Activated CD4-positive, alpha-beta T cell treated with anti-CD3 and anti-CD28 coated beads for 36 hours (primary cell): ENCODE results near the gene CILP. TPM values are rescaled to one million over a fixed set of nuclear protein-coding genes. Genes with fewer than 3 reads are reported as not detected.

Experiments
- ATAC-seq: fragments of 200-7000 bp; cut with Tn5 transposase; one replicate; pipeline ENCODE4 v1.10.0; 2021; ENCODE audit warnings: mild to moderate bottlenecking, moderate library complexity
- CTCF ChIA-PET: fragments of 350-600 bp; sonication (Branson Sonifier 250); formaldehyde crosslinking; loops from one replicate; lab custom pipeline; 2021; ENCODE audit warnings: antibody characterized with exemption; lab: Charles Lee
- POLR2A ChIA-PET: fragments of 350-600 bp; sonication (Branson Sonifier 250); formaldehyde crosslinking; loops from one replicate; lab custom pipeline; 2021; ENCODE audit warnings: antibody characterized with exemption, inconsistent platforms; lab: Charles Lee
- DNase-seq: peaks from one replicate; pipeline ENCODE4 v3.0.0-alpha.2; 2020
- H3K27ac Mint-ChIP-seq: one replicate; pipeline ENCODE4 v1.8.0; 2021; ENCODE audit warnings: mixed read lengths
- H3K27me3 Mint-ChIP-seq: one replicate; pipeline ENCODE4 v1.8.0; 2021; ENCODE audit warnings: mixed read lengths
- H3K36me3 Mint-ChIP-seq: one replicate; pipeline ENCODE4 v1.8.0; 2021; ENCODE audit warnings: low read depth, mixed read lengths
- H3K4me1 Mint-ChIP-seq: one replicate; pipeline ENCODE4 v1.8.0; 2021; ENCODE audit warnings: mixed read lengths
- H3K4me3 Mint-ChIP-seq: one replicate; pipeline ENCODE4 v1.8.0; 2021; ENCODE audit warnings: mild to moderate bottlenecking, moderate library complexity, mixed read lengths
- H3K9me3 Mint-ChIP-seq: one replicate; pipeline ENCODE4 v1.8.0; 2021; ENCODE audit warnings: low read depth, mixed read lengths
- intact Hi-C, 2 experiments: fragments of 100-400 bp; cut with DNase I in 1 of 2; cut with micrococcal nuclease in 1 of 2; formaldehyde crosslinking; loops; one replicate each; pipeline versions ENCODE4 v1.14.2 to v1.15.1; 2022 to 2024; cut with DNase I, micrococcal nuclease
- total RNA-seq, 2 experiments: library from RNA; stranded (reverse); gene quantifications; one replicate each; pipeline ENCODE4 v1.2.3, GENCODE V29; 2021

The CILP gene
- total RNA-seq, 2 experiments from 2014 or later, result not detected

GRCh38 chr15:65222891-65223290 lies 11.6 kb upstream of the CILP start:
- Mint-ChIP-seq H3K4me3 (no peak overlapping the region), H3K27ac (no peak overlapping the region), H3K36me3 (no peaks in the 10 kb centered on the region), H3K4me1 (peaks cover 11% of the 10 kb centered on the region), H3K27me3 (no peaks in the 10 kb centered on the region), H3K9me3 (no peaks in the 10 kb centered on the region)
- intact Hi-C loops, result no loop called here
- DNase-seq (no peak), ATAC-seq (no peak)
- ChIA-PET POLR2A (no interaction called here), CTCF (interaction anchor here (0.9 to 1.0 kb wide), 2 partner anchors 13 to 64 kb away, joined by 4 to 5 read pairs; no protein-coding TSS in a partner anchor)

- POLR2A ChIA-PET, result interaction anchor here (0.7 kb wide), 1 partner anchor 27 kb away, joined by 3 read pairs; no protein-coding TSS in a partner anchor
- Mint-ChIP-seq H3K27me3 (no peaks in the 10 kb centered on the region), H3K27ac (no peak overlapping the region), H3K4me1 (peaks cover 14% of the 10 kb centered on the region), H3K36me3 (no peaks in the 10 kb centered on the region), H3K9me3 (no peaks in the 10 kb centered on the region), H3K4me3 (no peak overlapping the region)
- intact Hi-C loops, result no loop called here
- CTCF ChIA-PET, result interaction anchor here (0.5 to 0.6 kb wide), 2 partner anchors 49 to 535 kb away, joined by 3 read pairs; no protein-coding TSS in a partner anchor
- ATAC-seq, result no peak
- DNase-seq, result no peak
These were observed 10.4 kb upstream of the CILP start for GRCh38 chr15:65221697-65222096.

- H3K27me3 Mint-ChIP-seq, result no peaks in the 10 kb centered on the region
- ATAC-seq, result no peak
- no peak overlapping the region for H3K4me3 Mint-ChIP-seq
- POLR2A ChIA-PET, result no interaction called here
- CTCF ChIA-PET, result no interaction called here
- no peaks in the 10 kb centered on the region for H3K9me3 Mint-ChIP-seq
- H3K4me1 Mint-ChIP-seq, result peaks cover 14% of the 10 kb centered on the region
- H3K27ac Mint-ChIP-seq, result no peak overlapping the region
- intact Hi-C loops, result no loop called here
- no peaks in the 10 kb centered on the region for H3K36me3 Mint-ChIP-seq
- DNase-seq, result no peak
These were observed 7.9 kb upstream of the CILP start for GRCh38 chr15:65219137-65219536.

GRCh38 chr15:65217526-65218482 lies 6.5 kb upstream of the CILP start:
- DNase-seq (no peak), ATAC-seq (peak; percentile 28)
- H3K4me3 Mint-ChIP-seq, result no peak overlapping the region
- H3K36me3 Mint-ChIP-seq, result no peaks in the 10 kb centered on the region
- intact Hi-C loops, result no loop called here
- H3K9me3 Mint-ChIP-seq, result no peaks in the 10 kb centered on the region
- no peak overlapping the region for H3K27ac Mint-ChIP-seq
- no peaks in the 10 kb centered on the region for H3K27me3 Mint-ChIP-seq
- POLR2A ChIA-PET, result no interaction called here
- CTCF ChIA-PET, result interaction anchor here (0.5 to 3.1 kb wide), 3 partner anchors 53 to 72 kb away, joined by 3 to 12 read pairs (median 3); no protein-coding TSS in a partner anchor
- H3K4me1 Mint-ChIP-seq, result peaks cover 14% of the 10 kb centered on the region

GRCh38 chr15:65215496-65215895 lies 4.2 kb upstream of the CILP start:
- Mint-ChIP-seq H3K36me3 (no peaks in the 10 kb centered on the region), H3K9me3 (no peaks in the 10 kb centered on the region)

GRCh38 chr15:65214010-65214409 lies 2.7 kb upstream of the CILP start:
- H3K36me3 Mint-ChIP-seq, result no peaks in the 10 kb centered on the region
- intact Hi-C loops, result loop anchor here in 1 of 2 experiments (5.0 kb wide), 1 partner anchor 58 kb away; no protein-coding TSS in a partner anchor
- ChIA-PET POLR2A (no interaction called here), CTCF (no interaction called here)
- no peaks in the 10 kb centered on the region for H3K9me3 Mint-ChIP-seq
- ATAC-seq (no peak), DNase-seq (no peak)
- no peak overlapping the region for H3K27ac Mint-ChIP-seq
- H3K27me3 Mint-ChIP-seq, result no peaks in the 10 kb centered on the region
- H3K4me3 Mint-ChIP-seq, result no peak overlapping the region
- H3K4me1 Mint-ChIP-seq, result peaks cover 13% of the 10 kb centered on the region

More at GRCh38 chr15:65215496-65215895, 4.2 kb upstream of the CILP start:
- no peak overlapping the region for H3K27ac Mint-ChIP-seq
- intact Hi-C loops, result no loop called here
- ChIA-PET CTCF (interaction anchor here (0.6 to 3.1 kb wide), 5 partner anchors 10 to 312 kb away, joined by 3 to 12 read pairs (median 3); no protein-coding TSS in a partner anchor), POLR2A (interaction anchor here (0.7 to 1.3 kb wide), 2 partner anchors 71 to 819 kb away, joined by 3 read pairs; partner anchors contain the start of gene PARP16)
- peaks cover 17% of the 10 kb centered on the region for H3K4me1 Mint-ChIP-seq
- no peak overlapping the region for H3K4me3 Mint-ChIP-seq
- no peaks in the 10 kb centered on the region for H3K27me3 Mint-ChIP-seq
- ATAC-seq (no peak), DNase-seq (no peak)

GRCh38 chr15:65213241-65213640 lies 2.0 kb upstream of the CILP start:
- H3K27me3 Mint-ChIP-seq, result no peaks in the 10 kb centered on the region
- ATAC-seq, result no peak
- ChIA-PET POLR2A (no interaction called here), CTCF (no interaction called here)
- no peaks in the 10 kb centered on the region for H3K36me3 Mint-ChIP-seq
- peaks cover 6% of the 10 kb centered on the region for H3K4me1 Mint-ChIP-seq
- H3K4me3 Mint-ChIP-seq, result no peak overlapping the region
- intact Hi-C loops, result loop anchor here in 1 of 2 experiments (5.0 kb wide), 1 partner anchor 59 kb away; no protein-coding TSS in a partner anchor
- H3K27ac Mint-ChIP-seq, result no peak overlapping the region
- no peak for DNase-seq
- H3K9me3 Mint-ChIP-seq, result no peaks in the 10 kb centered on the region

- no peak overlapping the region for H3K27ac Mint-ChIP-seq
These were observed 824 bp upstream of the CILP start for GRCh38 chr15:65212097-65212496.

GRCh38 chr15:65211482-65211982 lies 259 bp upstream of the CILP start:
- CTCF ChIA-PET, result interaction anchor here (0.7 to 2.3 kb wide), 10 partner anchors 9 to 133 kb away, joined by 3 to 11 read pairs (median 4); partner anchors contain the start of gene PARP16
- POLR2A ChIA-PET, result interaction anchor here (0.8 to 1.2 kb wide), 3 partner anchors 38 to 93 kb away, joined by 3 read pairs; partner anchors contain the start of gene RNU5B-1
- H3K4me1 Mint-ChIP-seq, result peaks cover 3% of the 10 kb centered on the region
- DNase-seq (no peak), ATAC-seq (no peak)
- no peak overlapping the region for H3K4me3 Mint-ChIP-seq
- intact Hi-C loops, result loop anchor here in 1 of 2 experiments (5.0 kb wide), 1 partner anchor 61 kb away; no protein-coding TSS in a partner anchor
- no peaks in the 10 kb centered on the region for H3K9me3 Mint-ChIP-seq
- H3K36me3 Mint-ChIP-seq, result no peaks in the 10 kb centered on the region
- no peaks in the 10 kb centered on the region for H3K27me3 Mint-ChIP-seq
- H3K27ac Mint-ChIP-seq, result no peak overlapping the region

More at GRCh38 chr15:65212097-65212496, 824 bp upstream of the CILP start:
- intact Hi-C loops, result loop anchor here (1.0 to 5.0 kb wide), 2 partner anchors 59 to 60 kb away; no protein-coding TSS in a partner anchor
- peaks cover 3% of the 10 kb centered on the region for H3K4me1 Mint-ChIP-seq
- no peaks in the 10 kb centered on the region for H3K9me3 Mint-ChIP-seq
- ChIA-PET POLR2A (interaction anchor here (0.8 to 1.2 kb wide), 3 partner anchors 38 to 93 kb away, joined by 3 read pairs; partner anchors contain the start of gene RNU5B-1), CTCF (interaction anchor here (0.6 to 2.3 kb wide), 11 partner anchors 9 to 134 kb away, joined by 3 to 11 read pairs (median 4); partner anchors contain the start of gene PARP16)
- H3K27me3 Mint-ChIP-seq, result no peaks in the 10 kb centered on the region
- no peak overlapping the region for H3K4me3 Mint-ChIP-seq
- DNase-seq, result peak; percentile 78
- H3K36me3 Mint-ChIP-seq, result no peaks in the 10 kb centered on the region
- ATAC-seq, result peak; percentile 85

- ChIA-PET POLR2A (no interaction called here), CTCF (interaction anchor here (0.7 to 1.5 kb wide), 5 partner anchors 13 to 928 kb away, joined by 3 to 4 read pairs (median 4); partner anchors contain the start of genes RASL12 and UBAP1L)
- intact Hi-C loops, result loop anchor here in 1 of 2 experiments (5.0 kb wide), 1 partner anchor 62 kb away; no protein-coding TSS in a partner anchor
- H3K9me3 Mint-ChIP-seq, result no peaks in the 10 kb centered on the region
- H3K27ac Mint-ChIP-seq, result no peak overlapping the region
- no peaks in the 10 kb centered on the region for H3K27me3 Mint-ChIP-seq
- H3K36me3 Mint-ChIP-seq, result no peaks in the 10 kb centered on the region
- no peak for ATAC-seq
- no peak for DNase-seq
- H3K4me3 Mint-ChIP-seq, result no peak overlapping the region
- H3K4me1 Mint-ChIP-seq, result peaks cover 3% of the 10 kb centered on the region
These were observed 1.3 kb downstream of the CILP start for GRCh38 chr15:65209701-65210643.
